GM12875 (cell line): ENCODE data around the gene GAMT.

Experiments
- H3K4me3 ChIP-seq: one replicate; pipeline ENCODE4 v1.5.1; 2011; ENCODE audit warnings: low read depth, low read length, control low read depth
- TF ChIP-seq, protein P1 (sequence below): IDR thresholded peaks from 2 replicates; pipeline ENCODE4 v1.5.1; 2011; ENCODE audit warnings: low read depth, mild to moderate bottlenecking, control low read depth, inconsistent platforms, low read length, moderate library complexity, borderline replicate concordance; ENCODE audit not compliant: insufficient read depth

Gene GAMT

DNA sequence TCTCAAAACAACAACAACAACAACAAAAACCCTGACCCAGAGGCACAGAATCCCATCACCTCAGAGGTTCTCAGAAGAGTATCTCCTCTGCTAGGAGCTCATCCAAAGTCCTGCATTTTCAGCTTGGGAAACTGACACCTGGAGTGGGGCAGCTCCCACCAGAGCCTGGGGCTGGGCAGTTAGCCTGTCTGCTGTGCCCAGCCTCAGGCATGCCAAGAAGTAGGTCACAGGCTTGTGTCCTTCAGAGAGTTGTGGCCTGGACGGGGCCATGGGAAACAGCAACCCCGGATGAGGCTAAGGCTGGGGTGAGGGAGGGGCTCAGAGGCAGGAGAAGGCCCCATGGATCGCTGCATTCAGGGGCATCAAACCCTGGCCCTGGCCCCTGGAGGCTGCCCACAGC is 15.5 kb downstream of the GAMT start:
- TF ChIP-seq, protein P1, sequence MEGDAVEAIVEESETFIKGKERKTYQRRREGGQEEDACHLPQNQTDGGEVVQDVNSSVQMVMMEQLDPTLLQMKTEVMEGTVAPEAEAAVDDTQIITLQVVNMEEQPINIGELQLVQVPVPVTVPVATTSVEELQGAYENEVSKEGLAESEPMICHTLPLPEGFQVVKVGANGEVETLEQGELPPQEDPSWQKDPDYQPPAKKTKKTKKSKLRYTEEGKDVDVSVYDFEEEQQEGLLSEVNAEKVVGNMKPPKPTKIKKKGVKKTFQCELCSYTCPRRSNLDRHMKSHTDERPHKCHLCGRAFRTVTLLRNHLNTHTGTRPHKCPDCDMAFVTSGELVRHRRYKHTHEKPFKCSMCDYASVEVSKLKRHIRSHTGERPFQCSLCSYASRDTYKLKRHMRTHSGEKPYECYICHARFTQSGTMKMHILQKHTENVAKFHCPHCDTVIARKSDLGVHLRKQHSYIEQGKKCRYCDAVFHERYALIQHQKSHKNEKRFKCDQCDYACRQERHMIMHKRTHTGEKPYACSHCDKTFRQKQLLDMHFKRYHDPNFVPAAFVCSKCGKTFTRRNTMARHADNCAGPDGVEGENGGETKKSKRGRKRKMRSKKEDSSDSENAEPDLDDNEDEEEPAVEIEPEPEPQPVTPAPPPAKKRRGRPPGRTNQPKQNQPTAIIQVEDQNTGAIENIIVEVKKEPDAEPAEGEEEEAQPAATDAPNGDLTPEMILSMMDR, result no peak
- H3K4me3 ChIP-seq, result no peak overlapping the region

GRCh38 chr19:1384478-1385110 is 16.7 kb downstream of the GAMT start:
- peak overlapping the region; percentile 93 for H3K4me3 ChIP-seq
- TF ChIP-seq, protein P1, result no peak

GRCh38 chr19:1384085-1384462 is 17.3 kb downstream of the GAMT start:
- TF ChIP-seq, protein P1, result no peak
- H3K4me3 ChIP-seq, result peak overlapping the region; percentile 93

DNA sequence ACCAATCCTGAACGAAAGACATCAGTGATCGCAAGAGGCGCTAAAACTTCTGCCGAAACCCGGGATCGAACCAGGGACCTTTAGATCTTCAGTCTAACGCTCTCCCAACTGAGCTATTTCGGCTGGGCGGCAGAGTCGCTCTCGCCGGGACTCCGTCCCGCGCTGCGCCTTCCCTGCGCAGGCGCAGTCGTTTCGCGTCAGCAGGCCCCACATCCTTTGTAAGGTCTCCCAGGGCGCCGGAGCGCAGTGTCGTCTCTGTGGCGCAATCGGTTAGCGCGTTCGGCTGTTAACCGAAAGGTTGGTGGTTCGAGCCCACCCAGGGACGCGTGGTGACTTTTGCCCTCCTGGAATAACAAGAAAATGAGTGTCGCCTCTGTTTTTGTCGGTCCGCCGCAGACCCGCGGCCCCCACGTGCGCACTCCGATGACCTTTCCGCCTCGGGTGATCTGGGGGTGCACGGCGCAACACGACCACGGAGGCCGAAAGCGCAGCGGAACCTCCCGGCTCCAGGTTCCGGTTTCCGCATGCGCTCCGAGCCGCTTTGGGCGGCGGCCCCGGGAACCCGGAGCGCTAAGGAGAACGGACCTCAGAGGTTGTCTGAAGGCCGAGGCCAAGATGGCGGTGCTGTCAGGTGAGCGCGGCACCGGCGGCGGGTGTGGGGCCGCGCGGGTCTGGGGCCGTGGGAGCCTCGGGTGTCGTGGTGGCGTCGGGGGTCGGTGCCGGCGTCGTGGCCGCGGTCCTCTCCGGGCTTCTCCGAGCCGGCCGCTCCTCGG is 17.8 kb downstream of the GAMT start, which contains the start of gene NDUFS7:
Gene NDUFS7 (plus strand): TSS at position 596 of the 773 bp plus-strand sequence. CDS start 20 bp downstream, at position 616.
- TF ChIP-seq, protein P1, result 0 out of 2 replicates have a peak, but pooled peaks have one; percentile 12
- peak within 1 kb of the TSS; percentile 93 for H3K4me3 ChIP-seq

DNA sequence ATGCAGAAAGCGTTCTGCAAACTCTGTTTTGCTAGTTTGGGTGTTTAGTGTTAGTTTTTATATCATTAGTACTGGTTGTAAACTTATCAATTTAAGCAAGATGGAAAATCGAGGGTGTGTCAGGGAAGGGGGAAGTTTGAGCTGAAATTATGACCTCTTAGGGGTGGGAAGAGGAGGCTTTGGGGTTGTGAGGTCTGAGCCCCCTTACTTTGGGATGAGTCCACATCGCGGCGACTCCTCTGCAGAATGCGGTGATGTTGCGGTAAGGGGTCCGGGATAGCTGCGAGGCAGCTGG is 18.4 kb downstream of the GAMT start:
- no peak overlapping the region for H3K4me3 ChIP-seq
- TF ChIP-seq, protein P1, result no peak

DNA sequence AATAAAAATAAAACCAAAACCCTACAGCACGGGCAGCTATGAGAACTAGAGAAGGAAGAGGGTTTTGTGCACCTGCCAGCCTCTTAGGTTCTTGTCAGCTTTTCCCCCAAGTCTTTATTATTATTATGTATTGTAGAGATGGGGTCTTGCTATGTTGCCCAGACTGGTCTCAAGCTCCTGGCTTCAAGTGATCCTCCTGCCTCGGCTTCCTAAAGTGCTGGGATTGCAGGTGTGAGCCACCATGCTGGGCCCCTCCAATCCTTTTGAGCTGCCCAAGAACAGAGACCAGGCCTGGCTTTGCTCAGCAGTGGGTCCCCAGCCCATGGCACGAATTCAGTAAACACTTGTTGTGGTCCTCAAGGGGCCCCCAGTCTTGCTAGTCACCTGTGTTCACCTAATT is 19.1 kb downstream of the GAMT start:
- TF ChIP-seq, protein P1, result no peak
- no peak overlapping the region for H3K4me3 ChIP-seq

- TF ChIP-seq, protein P1, result no peak
- H3K4me3 ChIP-seq, result no peak overlapping the region
These were observed 21.3 kb downstream of the GAMT start for GRCh38 chr19:1379961-1380489.
